Epidermal melanocyte (primary cell): ENCODE data around the gene LINGO1.

Experiments used
- DNase-seq: peaks from one replicate; pipeline ENCODE4 v3.0.0; 2011; ENCODE audit warnings: low spot score; ENCODE audit not compliant: insufficient read length

The LINGO1 gene

GRCh38 chr15:77596821-77597803 is 35.6 kb downstream of the LINGO1 start:
- DNase-seq = no peak

GRCh38 chr15:77595231-77595630 is 37.5 kb downstream of the LINGO1 start:
- DNase-seq = no peak

- DNase-seq = no peak
Observed at GRCh38 chr15:77592758-77593157, 40.0 kb downstream of the LINGO1 start.

GRCh38 chr15:77591968-77592613 is 40.6 kb downstream of the LINGO1 start:
- DNase-seq = no peak

- DNase-seq = no peak
Observed at GRCh38 chr15:77589839-77590238, 42.9 kb downstream of the LINGO1 start.

GRCh38 chr15:77588126-77588525 is 44.6 kb downstream of the LINGO1 start:
- DNase-seq = no peak

- DNase-seq = no peak
Observed at GRCh38 chr15:77584691-77585090, 48.0 kb downstream of the LINGO1 start.

- DNase-seq = no peak
Observed at GRCh38 chr15:77584201-77584600, 48.5 kb downstream of the LINGO1 start.

- DNase-seq = no peak
Observed at GRCh38 chr15:77582763-77583162, 49.9 kb downstream of the LINGO1 start.

GRCh38 chr15:77581896-77582569 is 50.7 kb downstream of the LINGO1 start:
- DNase-seq = no peak

- no peak for DNase-seq
Observed at GRCh38 chr15:77580996-77581682, 51.6 kb downstream of the LINGO1 start.

GRCh38 chr15:77579498-77580188 is 53.1 kb downstream of the LINGO1 start:
- DNase-seq = no peak

GRCh38 chr15:77578641-77579372 is 53.9 kb downstream of the LINGO1 start:
- DNase-seq = no peak

- peak; percentile 67 for DNase-seq
Observed at GRCh38 chr15:77577366-77577950, 55.3 kb downstream of the LINGO1 start.

GRCh38 chr15:77576538-77576937 is 56.2 kb downstream of the LINGO1 start:
- no peak for DNase-seq

- no peak for DNase-seq
Observed at GRCh38 chr15:77575203-77575934, 57.3 kb downstream of the LINGO1 start.

- peak; percentile 89 for DNase-seq
Observed at GRCh38 chr15:77574521-77575202, 58.0 kb downstream of the LINGO1 start.

- no peak for DNase-seq
Observed at GRCh38 chr15:77573802-77574201, 58.9 kb downstream of the LINGO1 start.
